H1 (cell line): ENCODE measurements around the gene DUOXA1. TPM values are rescaled to one million over a fixed set of nuclear protein-coding genes. Genes with fewer than 3 reads are reported as not detected.

ENCODE experiments used
- ASH2L ChIP-seq: fragments of 200-600, 300-600 bp; sonication (generic); IDR thresholded peaks from one replicate; pipeline ENCODE4 v1.7.1; 2017; ENCODE audit warnings: low read length
- BACH1 ChIP-seq: IDR thresholded peaks from 2 replicates; pipeline ENCODE4 v1.6.1; 2012; ENCODE audit warnings: low read length, improper control_type of control experiment
- CBX8 ChIP-seq: fragments of 300-800, 300-1000 bp; sonication (generic); IDR thresholded peaks from 2 replicates; pipeline ENCODE4 v1.7.1; 2016; ENCODE audit warnings: low read depth, low read length, borderline replicate concordance
- CHD2 ChIP-seq: IDR thresholded peaks from 2 replicates; pipeline ENCODE4 v1.6.1; 2012; ENCODE audit warnings: low read length, improper control_type of control experiment
- GABPA ChIP-seq: IDR thresholded peaks from 2 replicates; pipeline ENCODE4 v1.6.1; 2011; ENCODE audit warnings: mild to moderate bottlenecking, low read length, moderate library complexity, borderline replicate concordance; ENCODE audit not compliant: insufficient read depth
- HDAC2 ChIP-seq, 2 experiments: fragments of 300-600 bp in 1 of 2; sonication (generic) in 1 of 2; IDR thresholded peaks; 2 replicates each; pipeline ENCODE4 v1.6.1; 2011 to 2012; ENCODE audit warnings: low read depth in 2 of 2, low read length in 2 of 2, mild to moderate bottlenecking in 2 of 2, moderate library complexity in 2 of 2, borderline replicate concordance in 1 of 2, inconsistent platforms in 1 of 2
- HDAC6 ChIP-seq: IDR thresholded peaks from one replicate; pipeline ENCODE4 v1.7.1; 2012; ENCODE audit warnings: low read depth, mild to moderate bottlenecking, inconsistent platforms, low read length, moderate library complexity
- JUND ChIP-seq: IDR thresholded peaks from 2 replicates; pipeline ENCODE4 v1.6.1; 2011; ENCODE audit warnings: mild to moderate bottlenecking, improper control_type of control experiment, low read length
- KDM1A ChIP-seq: fragments of 200-600, 300-600 bp; sonication (generic); IDR thresholded peaks from 2 replicates; pipeline ENCODE4 v1.7.1; 2016; ENCODE audit warnings: mild to moderate bottlenecking, low read length, borderline replicate concordance
- KDM4A ChIP-seq: IDR thresholded peaks from one replicate; pipeline ENCODE4 v1.7.1; 2012; ENCODE audit warnings: low read depth, mild to moderate bottlenecking, moderate library complexity, low read length, inconsistent platforms; ENCODE audit not compliant: severe bottlenecking
- MAX ChIP-seq: IDR thresholded peaks from 2 replicates; pipeline ENCODE4 v1.6.1; 2012; ENCODE audit warnings: inconsistent platforms
- PHF8 ChIP-seq: fragments of 200-600 bp; sonication (generic); conservative IDR thresholded peaks from 2 replicates; pipeline ENCODE4 v1.7.1; 2012; ENCODE audit warnings: low read depth, mild to moderate bottlenecking, inconsistent platforms, low read length, moderate library complexity
- POLR2A ChIP-seq, 2 experiments: IDR thresholded peaks; 1 replicate in 1 of 2; 2 replicates in 1 of 2; pipeline ENCODE4 v1.6.1; 2011; ENCODE audit warnings: low read depth in 2 of 2, low read length in 2 of 2, mild to moderate bottlenecking in 2 of 2; ENCODE audit errors: control extremely low read depth in 1 of 2
- RAD21 ChIP-seq, 2 experiments: IDR thresholded peaks in 1 of 2; conservative IDR thresholded peaks in 1 of 2; 2 replicates each; pipeline ENCODE4 v1.6.1; 2011; ENCODE audit warnings: low read depth in 2 of 2, low read length in 2 of 2, improper control_type of control experiment in 1 of 2, inconsistent platforms in 1 of 2, mild to moderate bottlenecking in 1 of 2, moderate library complexity in 1 of 2
- RBBP5 ChIP-seq: IDR thresholded peaks from 2 replicates; pipeline ENCODE4 v1.7.1; 2012; ENCODE audit warnings: low read depth, mild to moderate bottlenecking, inconsistent platforms, low read length, moderate library complexity, borderline replicate concordance
- RFX5 ChIP-seq: IDR thresholded peaks from 2 replicates; pipeline ENCODE4 v1.6.1; 2011; ENCODE audit warnings: low read depth, low read length, improper control_type of control experiment, borderline replicate concordance
- RNF2 ChIP-seq: fragments of 200-900, 300-1000 bp; sonication (generic); IDR thresholded peaks from 2 replicates; pipeline ENCODE4 v1.7.1; 2016; ENCODE audit warnings: borderline replicate concordance, low read depth, mild to moderate bottlenecking, antibody characterized with exemption, low read length; ENCODE audit not compliant: poor library complexity, severe bottlenecking; ENCODE audit errors: missing control alignments
- RXRA ChIP-seq: IDR thresholded peaks from 2 replicates; pipeline ENCODE4 v1.6.1; 2011; ENCODE audit warnings: low read depth, mild to moderate bottlenecking, low read length, moderate library complexity; ENCODE audit not compliant: insufficient read depth
- SP4 ChIP-seq: IDR thresholded peaks from 2 replicates; pipeline ENCODE4 v1.6.1; 2012; ENCODE audit warnings: low read length, inconsistent platforms
- TEAD4 ChIP-seq: IDR thresholded peaks from 2 replicates; pipeline ENCODE4 v1.6.1; 2012; ENCODE audit warnings: low read depth, low read length, inconsistent platforms, mixed read lengths
- polyA plus RNA-seq, 7 experiments: library from polyadenylated mRNA; depleted of rRNA in 3 of 7; stranded (reverse) in 5 of 7; unstranded in 2 of 7; fragments of >200 nt in 5 of 7; fragments of 200-250 nt in 2 of 7; gene quantifications; 1 replicate in 5 of 7; 2 replicates in 1 of 7; 4 replicates in 1 of 7; pipeline versions ENCODE4 v1.2.1 to v1.2.3, GENCODE V29; 2011 to 2013; ENCODE audit warnings: missing spikeins in 2 of 7, mixed read lengths in 2 of 7
- total RNA-seq: library from RNA; stranded (reverse); fragmentation: NEBNext Ultra II Directional; extraction: Animal tissue kit (Norgen Biotek cat#: 25700); gene quantifications from 2 replicates; pipeline ENCODE4 v1.2.1, GENCODE V29; 2021
- TF ChIP-seq, protein P1 (sequence below): IDR thresholded peaks from 2 replicates; pipeline ENCODE4 v1.6.1; 2012; ENCODE audit warnings: inconsistent platforms

The DUOXA1 gene
- total and polyA plus RNA-seq, 2 of the 8 experiments (the other 6 are each of a cell fraction or from before 2014, with no cell fraction given): 0.18 TPM; not detected in 1

DNA sequence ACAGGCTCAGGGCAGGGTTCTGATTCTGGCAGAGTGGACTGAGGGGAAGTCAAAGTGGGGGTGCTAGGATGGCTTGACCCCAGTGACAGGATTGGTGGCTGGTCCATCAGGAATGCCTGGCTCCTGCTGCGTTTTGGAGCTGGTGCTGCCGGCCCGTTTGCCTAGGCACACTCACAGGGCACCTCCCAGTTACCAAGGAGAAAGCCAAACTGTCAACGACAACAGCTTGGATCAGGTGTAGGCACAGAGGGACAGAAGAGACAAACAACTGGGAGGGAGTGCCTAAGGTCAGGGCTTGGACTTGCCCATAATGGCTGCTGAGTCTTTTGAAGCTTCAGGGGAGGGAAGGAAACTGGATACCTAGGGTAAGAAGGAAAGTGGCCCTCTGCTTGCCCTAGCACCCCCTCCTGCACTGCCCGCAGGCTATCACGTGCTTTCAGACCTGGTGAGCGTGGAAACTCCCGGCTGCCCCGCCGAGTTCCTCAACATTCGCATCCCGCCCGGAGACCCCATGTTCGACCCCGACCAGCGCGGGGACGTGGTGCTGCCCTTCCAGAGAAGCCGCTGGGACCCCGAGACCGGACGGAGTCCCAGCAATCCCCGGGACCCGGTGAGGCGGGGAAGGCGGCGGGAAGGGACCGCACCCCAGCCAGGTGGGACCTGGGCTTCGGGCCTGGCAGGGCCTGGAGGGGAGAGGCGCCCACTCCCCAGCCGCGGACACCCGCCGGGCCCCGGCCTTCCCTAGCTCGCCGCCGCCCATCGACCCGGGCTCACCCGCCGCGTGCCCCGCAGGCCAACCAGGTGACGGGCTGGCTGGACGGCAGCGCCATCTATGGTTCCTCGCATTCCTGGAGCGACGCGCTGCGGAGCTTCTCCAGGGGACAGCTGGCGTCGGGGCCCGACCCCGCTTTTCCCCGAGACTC, 5.3 kb upstream of the DUOXA1 start (continued):
- TF ChIP-seq CBX8: no peak
- TF ChIP-seq RXRA: no peak
- TF ChIP-seq ASH2L: no peak
- no peak for TF ChIP-seq GABPA
- no peak for TF ChIP-seq CHD2
- TF ChIP-seq POLR2A (IDR thresholded peaks at IDR 0.05; ENCODE audit: control extremely low read depth in 1 of 2, low read depth in 2 of 2, low read length in 2 of 2): no peak
- peak in 1 of 2 experiments; percentile 24; a peak in 1 of 4 replicates for TF ChIP-seq RAD21 (IDR thresholded peaks at IDR 0.05 in 1 of 2, conservative IDR thresholded peaks at IDR 0.05 in 1 of 2; ENCODE audit: low read depth in 2 of 2, low read length in 2 of 2)
- TF ChIP-seq TEAD4: peak; percentile 53; the same call in 1 of the 2 replicates
- no peak for TF ChIP-seq SP4
- TF ChIP-seq HDAC2 (IDR thresholded peaks at IDR 0.05; ENCODE audit: borderline replicate concordance in 1 of 2, low read depth in 2 of 2, low read length in 2 of 2): no peak
- no peak for TF ChIP-seq RNF2
- TF ChIP-seq, protein P1, sequence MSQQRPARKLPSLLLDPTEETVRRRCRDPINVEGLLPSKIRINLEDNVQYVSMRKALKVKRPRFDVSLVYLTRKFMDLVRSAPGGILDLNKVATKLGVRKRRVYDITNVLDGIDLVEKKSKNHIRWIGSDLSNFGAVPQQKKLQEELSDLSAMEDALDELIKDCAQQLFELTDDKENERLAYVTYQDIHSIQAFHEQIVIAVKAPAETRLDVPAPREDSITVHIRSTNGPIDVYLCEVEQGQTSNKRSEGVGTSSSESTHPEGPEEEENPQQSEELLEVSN: peak; percentile 83
- no peak for TF ChIP-seq RBBP5
- TF ChIP-seq MAX: peak; percentile 73
- TF ChIP-seq RFX5: no peak
- TF ChIP-seq BACH1: no peak
- peak; percentile 88 for TF ChIP-seq KDM4A
- no peak for TF ChIP-seq KDM1A
- TF ChIP-seq PHF8: no peak
- no peak for TF ChIP-seq HDAC6
- no peak for TF ChIP-seq JUND
